ENCODE measurements around the gene ZNF366.

The ZNF366 gene, protein sequence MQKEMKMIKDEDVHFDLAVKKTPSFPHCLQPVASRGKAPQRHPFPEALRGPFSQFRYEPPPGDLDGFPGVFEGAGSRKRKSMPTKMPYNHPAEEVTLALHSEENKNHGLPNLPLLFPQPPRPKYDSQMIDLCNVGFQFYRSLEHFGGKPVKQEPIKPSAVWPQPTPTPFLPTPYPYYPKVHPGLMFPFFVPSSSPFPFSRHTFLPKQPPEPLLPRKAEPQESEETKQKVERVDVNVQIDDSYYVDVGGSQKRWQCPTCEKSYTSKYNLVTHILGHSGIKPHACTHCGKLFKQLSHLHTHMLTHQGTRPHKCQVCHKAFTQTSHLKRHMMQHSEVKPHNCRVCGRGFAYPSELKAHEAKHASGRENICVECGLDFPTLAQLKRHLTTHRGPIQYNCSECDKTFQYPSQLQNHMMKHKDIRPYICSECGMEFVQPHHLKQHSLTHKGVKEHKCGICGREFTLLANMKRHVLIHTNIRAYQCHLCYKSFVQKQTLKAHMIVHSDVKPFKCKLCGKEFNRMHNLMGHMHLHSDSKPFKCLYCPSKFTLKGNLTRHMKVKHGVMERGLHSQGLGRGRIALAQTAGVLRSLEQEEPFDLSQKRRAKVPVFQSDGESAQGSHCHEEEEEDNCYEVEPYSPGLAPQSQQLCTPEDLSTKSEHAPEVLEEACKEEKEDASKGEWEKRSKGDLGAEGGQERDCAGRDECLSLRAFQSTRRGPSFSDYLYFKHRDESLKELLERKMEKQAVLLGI

DNA sequence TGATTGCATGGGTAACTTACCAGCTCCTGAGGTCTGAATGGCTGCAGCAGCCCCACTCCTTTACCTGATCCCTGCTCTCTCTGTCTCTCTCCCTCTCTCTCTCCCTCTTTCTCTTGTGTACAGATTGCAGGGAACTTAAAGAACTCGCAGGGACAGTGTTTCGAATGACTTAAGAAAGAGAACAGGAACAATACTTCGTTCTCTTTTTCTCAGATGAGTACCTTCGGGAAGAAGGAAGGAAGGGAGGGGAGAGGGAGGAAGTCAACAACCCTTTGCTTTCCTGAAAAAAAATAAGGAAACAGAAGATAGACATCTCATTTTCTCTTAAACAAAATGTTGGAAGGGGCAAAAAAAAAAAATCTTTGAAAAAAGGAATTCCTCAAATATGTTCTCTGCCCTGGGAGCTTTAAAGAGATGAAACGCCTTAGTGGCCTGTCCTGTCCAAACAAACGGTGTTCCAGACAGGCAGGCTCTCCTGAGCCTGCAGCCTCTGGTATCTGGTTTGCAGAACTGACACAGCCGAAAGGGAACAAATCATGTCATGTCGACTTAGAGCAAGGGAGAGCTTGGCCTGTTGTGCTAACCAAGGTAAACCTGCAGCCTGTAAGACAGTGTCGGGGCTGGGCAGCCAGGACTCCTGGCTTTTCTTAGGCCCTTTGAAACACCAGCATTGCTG is at the start of gene ZNF366:
TSS of gene ZNF366 (minus strand) at position 180 of the 676 bp plus-strand sequence. CDS start 45,914 bp downstream, outside the sequence.
- no peak for DNase-seq (ENCODE audit: low read depth)

DNA sequence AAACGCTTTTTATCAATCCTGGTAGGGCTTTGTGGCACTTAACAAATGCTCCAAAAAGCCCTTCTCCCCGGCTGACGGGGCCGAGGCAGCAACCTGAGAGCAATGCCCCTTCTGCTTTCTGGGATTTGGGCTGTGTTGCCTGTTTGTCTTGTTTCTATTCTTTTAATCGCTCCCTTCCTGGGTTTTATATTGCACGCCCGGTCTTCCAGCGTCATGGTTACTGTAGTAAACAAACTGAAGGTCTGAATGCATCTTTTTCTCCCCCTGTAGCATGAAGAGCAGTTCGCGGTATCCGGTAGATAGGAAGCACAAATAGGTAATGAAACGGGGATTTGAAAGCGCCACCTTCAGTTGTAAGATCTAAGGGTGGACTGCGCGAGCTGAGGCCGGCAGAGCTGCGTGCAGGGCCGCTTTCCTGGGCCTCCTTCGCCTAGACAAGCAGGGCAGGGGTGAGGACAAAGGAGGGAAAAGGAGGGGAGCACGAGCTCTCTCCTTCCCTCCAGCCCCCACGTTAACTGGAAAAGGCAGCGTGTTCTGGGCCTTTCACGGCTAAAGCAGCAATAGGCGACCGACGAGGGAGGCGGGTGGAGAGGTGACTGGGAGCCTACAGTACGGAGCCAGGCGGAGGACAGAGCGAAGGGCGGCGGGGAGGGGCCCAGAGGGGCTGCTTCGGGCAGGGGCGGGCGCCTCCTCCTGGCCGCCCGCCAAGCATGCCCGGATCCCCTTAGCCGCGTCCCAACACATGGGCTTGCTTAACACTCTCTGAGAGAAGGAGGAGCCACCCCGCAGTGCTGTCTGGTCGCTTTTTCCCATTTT is 49.3 kb upstream of the ZNF366 start:
- DNase-seq (ENCODE audit: low read depth), result peak; percentile 40

DNA sequence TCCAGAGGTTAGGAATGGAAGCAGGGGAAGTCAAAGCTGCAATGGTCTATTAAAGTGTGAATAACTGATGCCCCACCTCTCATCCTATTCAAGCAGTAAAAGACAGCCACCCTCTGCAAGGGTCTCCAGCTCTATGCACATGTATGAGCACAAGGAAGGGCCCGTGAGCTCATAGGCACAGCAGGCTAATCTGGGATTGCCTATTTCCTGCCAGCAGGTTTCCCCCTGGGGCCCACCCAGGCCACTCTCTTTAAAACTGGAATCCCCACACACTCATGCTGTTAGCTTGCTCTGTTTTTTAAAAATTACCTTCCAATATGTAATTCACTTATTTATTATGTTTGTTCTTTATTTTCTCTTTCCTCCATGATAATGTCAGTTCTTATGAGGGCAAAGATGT is 48.7 kb upstream of the ZNF366 start:
- DNase-seq (ENCODE audit: low read depth), result no peak

DNA sequence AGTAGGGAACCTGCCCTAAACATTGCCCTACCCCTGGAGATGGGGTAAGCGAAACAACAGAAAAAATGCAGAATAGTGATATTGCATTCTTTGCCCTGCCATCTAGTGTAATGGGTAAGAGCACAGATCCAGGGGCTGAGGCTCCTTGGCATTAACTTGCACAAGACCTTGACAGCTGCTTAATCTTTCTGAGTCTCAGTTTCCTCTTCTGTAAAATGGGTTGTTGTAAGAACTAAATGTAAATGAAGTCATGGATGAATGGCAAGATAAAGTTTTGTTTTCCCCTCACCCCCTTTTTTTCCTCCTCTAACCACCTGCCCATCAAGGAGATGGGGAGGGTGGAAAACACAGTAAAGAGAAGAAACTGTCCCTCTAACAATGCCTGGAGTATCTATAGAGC is 47.7 kb upstream of the ZNF366 start:
- DNase-seq (ENCODE audit: low read depth), result no peak

DNA sequence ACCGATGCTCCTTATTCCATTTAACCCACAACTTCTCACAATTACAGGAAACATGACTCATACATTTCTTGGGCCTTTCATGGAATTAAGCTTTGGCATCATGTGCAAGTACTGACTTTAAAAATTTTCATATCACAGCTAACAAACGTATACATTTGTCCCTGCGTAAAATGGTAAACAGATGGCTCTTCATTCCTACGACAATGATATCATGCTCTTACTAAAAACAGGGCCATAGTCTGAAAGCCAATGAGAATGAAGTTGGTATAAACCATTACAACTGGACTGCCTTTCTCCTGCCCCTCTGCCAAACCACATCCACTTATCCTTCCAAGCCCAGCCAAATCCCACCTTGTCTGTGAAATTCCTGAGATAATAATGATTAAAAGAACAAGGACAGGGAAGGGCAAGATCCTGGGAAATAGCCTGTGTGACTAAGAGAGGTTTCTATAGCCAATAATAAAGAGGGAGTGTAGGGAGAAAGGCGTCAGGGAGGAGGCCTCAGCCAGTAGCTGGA is 44.9 kb upstream of the ZNF366 start:
- DNase-seq (ENCODE audit: low read depth), result no peak

DNA sequence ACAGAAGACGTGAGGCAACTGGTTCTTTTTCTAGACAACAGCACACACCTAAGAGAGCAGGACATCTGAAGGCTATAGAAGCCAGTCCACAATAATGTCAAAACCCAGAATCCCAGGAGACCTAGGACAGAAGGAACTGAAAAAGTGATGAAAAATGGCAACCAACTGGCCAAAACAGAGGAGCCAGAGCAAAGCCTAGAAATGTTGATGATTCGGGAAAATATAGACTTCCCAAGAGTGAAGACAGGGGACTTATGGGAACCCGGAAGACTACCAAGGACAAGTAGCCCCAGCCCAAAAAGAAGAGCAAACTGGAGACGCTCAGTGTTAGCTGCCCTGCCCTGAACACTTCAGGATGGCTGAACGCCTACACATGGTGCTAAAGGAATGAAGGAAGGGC is 43.4 kb upstream of the ZNF366 start:
- no peak for DNase-seq (ENCODE audit: low read depth)

DNA sequence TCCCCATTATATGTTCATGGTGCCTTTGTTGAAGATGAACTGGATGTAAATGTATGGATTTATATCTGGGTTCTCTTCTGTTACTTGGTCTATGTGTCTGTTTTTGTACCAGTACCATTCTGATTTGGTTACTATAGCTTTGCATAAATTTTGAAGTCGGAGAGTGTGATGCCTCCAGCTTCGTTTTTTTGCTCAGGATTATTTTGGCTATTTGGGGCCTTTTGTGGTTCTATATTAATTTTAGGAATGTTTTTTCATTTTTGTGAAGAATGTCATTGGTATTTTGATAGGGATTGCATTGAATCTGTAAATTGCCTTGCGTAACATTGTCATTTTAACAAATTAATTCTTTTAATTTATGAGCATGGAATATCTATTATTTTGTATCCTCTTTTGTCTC is 36.6 kb upstream of the ZNF366 start:
- no peak for DNase-seq (ENCODE audit: low read depth)

DNA sequence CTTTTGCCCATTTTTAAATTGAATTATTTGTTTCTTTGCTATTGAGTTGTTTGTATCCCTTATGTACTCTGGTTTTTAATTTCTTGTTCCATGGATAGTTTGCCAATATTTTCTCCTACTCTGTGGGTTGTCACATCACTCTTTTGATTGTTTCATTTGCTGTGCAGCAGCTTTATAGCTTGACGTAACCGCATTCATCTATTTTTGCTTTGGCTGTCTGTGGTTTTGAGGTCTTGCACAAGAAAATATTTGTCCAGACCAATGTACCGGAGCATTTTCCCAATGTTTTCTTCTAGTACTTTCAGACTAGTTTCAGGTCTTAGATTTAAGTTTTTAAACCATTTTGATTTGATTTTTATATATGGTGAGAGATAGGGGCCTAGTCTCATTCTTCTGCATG is 36.2 kb upstream of the ZNF366 start:
- DNase-seq (ENCODE audit: low read depth), result no peak

DNA sequence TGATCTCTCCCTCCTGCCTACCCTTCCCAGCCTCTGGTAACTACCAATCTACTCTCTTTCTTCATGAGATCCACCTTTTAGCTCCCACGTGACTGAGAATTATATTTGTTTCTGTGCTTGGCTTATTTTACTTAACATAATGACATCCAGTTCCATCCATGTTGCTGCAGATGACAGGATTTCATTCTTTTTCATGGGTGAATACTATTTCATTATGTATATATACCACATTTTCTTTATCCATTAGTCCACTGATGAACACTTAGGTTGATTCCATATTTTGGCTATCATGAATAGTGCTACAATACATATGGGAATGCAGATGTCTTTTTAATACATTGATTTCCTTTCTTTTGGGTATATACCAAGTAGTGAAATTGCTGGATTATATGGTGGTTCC is 35.5 kb upstream of the ZNF366 start:
- DNase-seq (ENCODE audit: low read depth), result no peak

DNA sequence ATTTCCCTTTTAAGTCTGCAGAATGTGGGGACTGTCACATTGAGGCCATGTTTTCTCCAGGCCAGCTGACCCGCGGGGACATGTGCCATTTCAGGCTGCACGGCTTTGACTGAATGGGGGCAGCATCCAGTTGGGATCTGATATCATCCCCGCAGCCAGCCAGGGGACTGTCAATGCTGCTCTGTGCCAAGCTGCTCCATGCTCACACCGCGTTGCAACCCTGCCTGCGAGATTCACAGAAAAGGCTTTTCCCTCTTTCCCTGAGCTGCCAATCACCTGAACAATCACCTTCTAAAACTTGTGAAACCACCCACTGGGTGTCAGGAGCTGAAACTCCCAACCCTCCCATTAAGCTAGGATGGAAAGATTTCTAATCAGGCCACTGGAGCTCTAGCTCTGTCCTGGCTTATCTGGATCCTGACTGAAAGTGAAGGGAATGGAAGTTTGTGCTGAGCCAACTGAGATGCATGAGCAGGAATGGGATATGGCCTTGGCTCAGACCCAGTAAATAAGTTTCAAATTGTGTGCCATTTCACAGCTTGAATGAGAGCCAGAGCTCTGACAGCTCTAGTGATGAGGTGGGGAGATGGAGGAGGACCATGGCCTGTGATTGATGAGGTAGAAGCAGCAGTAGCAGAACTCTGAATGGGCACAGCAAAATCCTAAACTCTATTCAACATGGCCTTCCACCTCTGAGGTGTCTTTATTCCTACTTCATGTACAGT is 34.5 kb upstream of the ZNF366 start:
- DNase-seq (ENCODE audit: low read depth), result no peak

DNA sequence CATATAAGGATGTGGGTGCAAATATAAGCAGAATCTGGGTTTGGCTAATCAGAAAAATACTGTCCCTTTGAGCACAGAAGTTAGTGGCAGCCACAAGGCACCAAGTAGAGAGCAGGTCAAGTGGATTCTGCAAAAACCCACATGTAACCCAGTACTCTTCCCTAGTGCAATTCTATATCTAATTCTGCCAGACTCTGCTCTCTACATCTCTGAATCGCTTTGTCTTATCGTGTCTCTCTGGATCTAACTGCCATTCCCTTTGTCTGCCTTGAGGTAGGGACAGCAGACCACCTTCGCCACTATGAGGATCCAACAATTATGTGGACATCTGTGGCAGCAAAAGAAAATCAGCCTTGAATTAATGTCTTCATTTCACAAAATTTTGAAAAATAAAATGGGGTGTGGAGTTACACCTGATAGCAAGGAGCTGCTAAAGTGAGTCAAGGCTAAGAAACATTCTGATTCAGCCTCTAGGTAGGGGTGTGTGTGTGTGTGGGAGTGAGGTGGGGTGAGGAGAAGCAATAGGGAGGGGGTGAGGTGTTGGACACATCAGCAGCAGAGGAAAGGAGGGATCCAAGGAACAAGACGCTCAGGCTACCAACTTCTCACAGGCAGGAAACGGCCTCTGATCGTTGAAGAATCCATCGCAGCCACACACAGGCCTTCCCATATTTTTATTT is 33.7 kb upstream of the ZNF366 start:
- no peak for DNase-seq (ENCODE audit: low read depth)

DNA sequence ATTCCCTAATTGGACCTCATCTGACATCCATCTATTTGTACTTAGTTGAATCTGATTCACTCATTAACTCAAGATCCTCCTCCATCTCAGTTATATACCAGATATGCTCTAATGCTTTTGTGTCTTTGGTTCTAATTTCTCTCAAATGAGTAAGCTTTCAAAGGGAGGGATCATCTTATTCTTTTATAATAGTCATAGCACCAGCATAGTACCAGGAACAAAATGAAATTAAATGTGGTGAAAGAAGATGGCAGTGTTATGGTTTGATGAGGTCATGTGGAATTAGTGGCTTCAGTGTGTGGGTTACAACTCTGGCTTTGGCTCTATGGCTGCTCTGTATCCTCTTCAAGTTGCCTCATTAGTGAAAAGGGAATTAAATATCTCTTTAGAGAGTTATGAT is 32.5 kb upstream of the ZNF366 start:
- no peak for DNase-seq (ENCODE audit: low read depth)

DNA sequence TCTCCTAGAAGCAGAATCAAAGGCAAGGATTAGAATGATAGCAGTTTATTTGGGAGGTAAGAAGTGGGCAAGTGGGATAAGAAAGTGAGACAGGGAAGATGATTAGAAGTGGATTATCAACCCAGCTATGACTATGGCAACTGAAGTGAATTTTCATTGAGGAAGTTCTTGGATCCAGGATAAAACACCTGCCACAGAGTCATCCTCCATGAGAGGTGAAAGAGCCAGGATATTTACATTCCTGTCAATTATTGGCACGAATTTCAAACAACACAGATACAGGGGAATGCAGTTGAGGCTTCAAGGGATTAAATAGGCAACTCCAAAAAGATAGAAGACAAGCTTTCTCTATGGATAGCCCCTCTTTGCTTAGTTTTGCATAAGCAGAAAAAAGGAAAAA is 31.8 kb upstream of the ZNF366 start:
- no peak for DNase-seq (ENCODE audit: low read depth)

DNA sequence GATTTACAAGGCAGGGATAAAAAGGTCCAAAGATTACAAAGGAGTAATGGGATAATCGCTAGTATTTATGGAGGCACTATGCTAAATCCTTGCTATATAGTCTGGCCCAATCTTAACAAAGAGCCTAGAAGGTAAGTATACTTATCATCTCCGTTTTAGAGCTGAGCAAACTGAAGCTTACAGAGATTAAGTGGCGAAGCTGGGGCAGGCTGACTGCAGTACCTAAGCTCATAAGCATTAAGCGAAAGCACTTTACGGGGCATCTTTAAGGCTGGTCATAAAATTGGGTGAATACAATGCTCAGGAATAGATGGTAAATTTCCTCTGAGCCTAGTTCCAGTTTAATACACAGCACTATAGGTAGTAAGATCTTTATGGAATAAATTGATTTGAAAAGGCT is 30.0 kb upstream of the ZNF366 start:
- no peak for DNase-seq (ENCODE audit: low read depth)

DNA sequence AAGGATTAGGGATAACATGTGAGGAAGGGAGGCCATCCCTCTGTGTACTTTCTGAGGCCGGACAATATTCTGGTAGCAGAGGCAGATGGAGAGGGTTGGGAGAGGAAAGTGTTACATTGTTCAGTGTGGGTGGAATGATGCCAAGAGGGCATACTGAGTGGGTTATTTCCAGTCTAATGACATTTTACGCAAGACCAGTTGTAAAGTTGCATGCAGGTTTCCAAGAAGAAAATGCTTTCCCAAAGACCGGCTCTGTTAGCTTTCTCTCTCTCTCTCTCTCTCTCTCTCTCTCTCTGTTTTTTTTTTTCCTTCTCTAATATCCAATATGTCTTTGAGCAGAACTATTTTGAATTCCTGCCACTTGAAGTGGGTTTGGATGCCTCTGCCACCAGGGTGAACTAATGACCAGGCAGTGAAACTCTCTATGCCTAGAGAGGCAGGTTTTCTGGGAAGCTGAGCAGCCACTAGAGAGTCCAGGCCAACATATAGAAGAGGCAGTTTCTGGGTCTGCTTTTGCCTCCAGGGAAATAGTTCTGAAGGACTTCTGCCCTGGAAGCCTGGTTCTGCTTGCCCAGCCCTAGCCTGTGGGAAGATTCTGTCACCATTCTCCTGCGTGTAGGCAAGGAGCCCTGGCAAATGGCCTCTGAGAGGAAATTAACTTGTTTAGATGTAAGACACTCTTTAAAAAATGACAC is 24.4 kb upstream of the ZNF366 start:
- DNase-seq (ENCODE audit: low read depth), result no peak

DNA sequence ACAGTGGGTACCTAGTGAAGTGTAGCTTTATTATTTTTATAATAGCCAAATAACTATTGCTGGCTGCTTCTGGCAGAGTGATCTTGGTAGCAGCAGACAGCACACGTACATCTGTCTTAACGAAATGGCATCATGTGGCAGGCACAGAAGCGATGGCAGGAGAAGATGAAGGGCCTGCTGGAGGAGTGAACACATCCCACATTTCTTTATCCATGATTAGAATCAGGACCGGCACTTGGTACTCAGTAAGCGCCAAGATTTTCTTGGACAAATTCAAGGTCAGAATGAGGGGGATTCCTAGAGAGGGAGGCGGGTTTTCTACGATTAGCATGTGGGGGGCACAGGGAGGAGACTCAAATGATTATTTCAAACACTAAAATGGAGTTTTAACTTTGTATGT is 23.0 kb upstream of the ZNF366 start:
- DNase-seq (ENCODE audit: low read depth), result no peak

DNA sequence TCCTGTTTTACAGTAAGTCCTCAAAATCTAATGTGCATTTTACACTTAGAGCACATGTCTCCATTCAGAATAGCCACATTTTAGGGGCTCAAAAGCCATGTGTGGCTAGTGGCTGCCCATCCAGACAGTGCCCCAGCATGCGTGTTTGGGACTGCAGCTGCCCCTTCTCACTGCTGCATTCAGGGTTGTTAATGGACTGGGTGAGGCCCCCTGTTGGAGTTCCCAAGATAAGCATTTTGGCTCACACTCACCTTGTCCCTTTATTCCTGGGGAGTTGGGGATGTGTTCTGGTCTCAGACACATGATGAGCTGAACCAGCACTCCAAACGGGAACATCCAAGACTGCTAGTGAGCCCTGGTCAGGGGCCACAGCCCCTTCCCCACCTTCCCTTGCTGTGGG is 22.2 kb upstream of the ZNF366 start:
- DNase-seq (ENCODE audit: low read depth), result no peak

DNA sequence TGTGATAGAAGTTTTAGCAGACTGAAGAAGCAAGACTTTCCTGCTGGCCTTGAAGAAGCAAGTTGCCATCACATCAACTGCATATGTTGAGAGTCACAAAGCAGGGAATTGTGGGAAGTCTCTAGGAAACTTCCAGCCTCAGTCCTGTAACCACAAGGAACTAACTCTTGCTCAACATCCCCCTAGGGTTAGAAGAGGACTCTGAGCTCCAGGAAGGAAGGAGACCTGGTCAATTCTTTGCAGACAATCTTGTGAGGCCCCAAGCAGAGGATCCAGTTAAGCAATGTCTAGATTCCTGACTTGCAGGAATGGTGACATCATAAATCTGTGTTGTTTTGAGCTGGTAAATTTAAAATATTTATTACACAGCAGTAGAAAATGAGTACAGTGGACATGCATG is 18.6 kb upstream of the ZNF366 start:
- DNase-seq (ENCODE audit: low read depth), result no peak

DNA sequence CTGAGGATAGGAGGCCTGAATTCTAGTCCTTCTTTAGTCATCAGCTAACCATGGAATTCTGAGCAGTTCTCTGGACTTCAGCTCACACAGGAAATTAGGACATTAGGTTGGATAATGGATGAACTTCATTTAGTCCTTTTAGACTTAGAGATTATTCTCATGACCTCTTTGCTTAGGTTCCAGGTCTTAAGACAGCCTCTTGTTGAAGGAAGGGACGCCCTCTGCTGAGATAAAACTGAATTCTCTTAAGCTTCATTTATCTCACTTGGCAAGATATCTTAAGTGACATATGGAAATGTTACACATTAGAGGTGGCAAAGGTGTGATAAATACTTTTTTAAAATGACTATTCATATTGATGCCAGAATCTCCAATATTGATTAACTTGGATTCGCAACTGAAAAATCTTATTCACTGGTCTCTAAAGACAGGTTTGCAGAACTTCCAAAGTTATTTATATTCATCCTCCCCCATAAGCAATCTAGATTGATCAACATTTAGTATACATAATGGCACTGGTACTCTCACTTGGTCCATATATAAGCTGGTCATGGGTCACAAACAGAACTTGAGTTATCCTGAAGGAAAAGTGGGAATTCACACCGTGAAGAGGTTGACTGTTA is 16.9 kb upstream of the ZNF366 start:
- DNase-seq (ENCODE audit: low read depth), result no peak

DNA sequence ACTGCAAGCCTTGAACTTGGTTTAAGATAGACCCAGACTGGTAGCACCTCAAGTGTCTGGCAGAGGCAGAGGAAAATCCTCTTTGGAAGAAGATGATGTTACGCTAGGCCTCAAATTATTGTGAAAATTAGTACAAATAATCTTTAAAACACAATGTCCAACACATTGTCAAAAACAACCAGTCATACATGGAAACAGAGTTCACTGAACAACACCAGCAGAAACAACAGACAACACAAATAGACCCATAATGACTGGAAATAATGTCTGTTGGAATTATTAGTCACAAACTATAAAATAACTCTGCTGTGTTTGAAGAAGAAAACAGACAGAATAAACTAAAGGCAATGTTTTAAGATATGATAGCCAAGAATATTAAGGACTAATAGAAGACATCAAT is 15.4 kb upstream of the ZNF366 start:
- DNase-seq (ENCODE audit: low read depth), result no peak
